Activated CD4-positive, alpha-beta T cell treated with anti-CD3 and anti-CD28 coated beads for 1 hour (primary cell): Measurements from ENCODE around the gene JPH2.

Experiments used
- DNase-seq: peaks from one replicate; pipeline ENCODE4 v3.0.0-alpha.2; 2020

JPH2 gene

GRCh38 chr20:44073011-44073674 lies 113.8 kb downstream of the JPH2 start:
- DNase-seq: no peak

GRCh38 chr20:44072384-44072783 lies 114.6 kb downstream of the JPH2 start:
- no peak for DNase-seq

- no peak for DNase-seq
These were observed 115.4 kb downstream of the JPH2 start for GRCh38 chr20:44071526-44072111.

GRCh38 chr20:44071057-44071456 lies 115.9 kb downstream of the JPH2 start:
- DNase-seq: no peak

GRCh38 chr20:44070139-44070900 lies 116.7 kb downstream of the JPH2 start:
- peak; percentile 30 for DNase-seq

- peak; percentile 48 for DNase-seq
These were observed 117.6 kb downstream of the JPH2 start for GRCh38 chr20:44069203-44070011.

GRCh38 chr20:44068316-44069201 lies 118.4 kb downstream of the JPH2 start:
- DNase-seq: no peak

- DNase-seq: no peak
These were observed 119.3 kb downstream of the JPH2 start for GRCh38 chr20:44067650-44068081.

GRCh38 chr20:44066645-44067606 lies 120.1 kb downstream of the JPH2 start:
- DNase-seq: no peak

GRCh38 chr20:44065401-44066340 lies 121.3 kb downstream of the JPH2 start:
- no peak for DNase-seq

- no peak for DNase-seq
These were observed 122.2 kb downstream of the JPH2 start for GRCh38 chr20:44064501-44065400.
